Neural cell (in vitro differentiated cells): Measurements from ENCODE around the gene ABHD5. TPM values are rescaled to one million over a fixed set of nuclear protein-coding genes. Genes with fewer than 3 reads are reported as not detected.

Source experiments
- H2AFZ ChIP-seq: fragments of 200-600, 300-800 bp; sonication (generic), shearing (Covaris generic); 2 replicates; pipeline ENCODE4 v1.6.0; 2014; ENCODE audit warnings: low read depth, mild to moderate bottlenecking, antibody characterized with exemption, low read length, moderate library complexity
- H3F3A ChIP-seq: fragments of 200-600 bp; shearing (Covaris generic); 2 replicates; pipeline ENCODE4 v1.6.1; 2016; ENCODE audit warnings: mild to moderate bottlenecking, moderate library complexity, mixed read lengths, antibody characterized with exemption, low read length; ENCODE audit not compliant: insufficient read depth, poor library complexity, severe bottlenecking
- H3K27ac ChIP-seq: fragments of 200-600, 300-800 bp; sonication (generic), shearing (Covaris generic); 2 replicates; pipeline ENCODE4 v1.5.1; 2014; ENCODE audit warnings: mild to moderate bottlenecking, low read length, moderate library complexity
- H3K27me3 ChIP-seq: fragments of 300-800, 200-600 bp; sonication (generic), shearing (Covaris generic); 2 replicates; pipeline ENCODE4 v1.6.0; 2014; ENCODE audit warnings: mild to moderate bottlenecking, low read depth, low read length, moderate library complexity; ENCODE audit not compliant: insufficient read depth
- H3K36me3 ChIP-seq: fragments of 300-800, 200-600 bp; sonication (generic), shearing (Covaris generic); 2 replicates; pipeline ENCODE4 v1.5.1; 2014; ENCODE audit warnings: mild to moderate bottlenecking, antibody characterized with exemption, low read length, moderate library complexity; ENCODE audit not compliant: insufficient read depth
- H3K4me2 ChIP-seq: fragments of 300-800, 200-600 bp; sonication (generic), shearing (Covaris generic); 2 replicates; pipeline ENCODE4 v1.6.0; 2014; ENCODE audit warnings: mild to moderate bottlenecking, low read length
- H3K4me3 ChIP-seq: fragments of 300-800, 200-600 bp; sonication (generic), shearing (Covaris generic); 2 replicates; pipeline ENCODE4 v1.5.1; 2014; ENCODE audit warnings: mild to moderate bottlenecking, low read length, moderate library complexity
- H3K79me2 ChIP-seq: fragments of 200-600 bp; shearing (Covaris generic); replicated peaks from 2 replicates; pipeline ENCODE4 v1.6.0; 2014; ENCODE audit warnings: mild to moderate bottlenecking, low read length, moderate library complexity; ENCODE audit not compliant: insufficient read depth
- H3K9ac ChIP-seq: fragments of 300-800, 200-600 bp; sonication (generic), shearing (Covaris generic); 2 replicates; pipeline ENCODE4 v1.6.1; 2016; ENCODE audit warnings: mild to moderate bottlenecking, low read length, mixed read lengths
- H3K9me2 ChIP-seq: fragments of 200-600 bp; shearing (Covaris generic); 2 replicates; pipeline ENCODE4 v1.6.1; 2016; ENCODE audit warnings: mild to moderate bottlenecking, low read length, mixed read lengths; ENCODE audit not compliant: insufficient read depth
- H3K9me3 ChIP-seq: fragments of 200-600, 300-800 bp; sonication (generic), shearing (Covaris generic); 2 replicates; pipeline ENCODE4 v1.6.1; 2016; ENCODE audit warnings: mild to moderate bottlenecking, mixed run types, low read length, moderate library complexity, mixed read lengths
- H4K20me1 ChIP-seq: fragments of 200-600 bp; shearing (Covaris generic); 2 replicates; pipeline ENCODE4 v1.6.1; 2016; ENCODE audit warnings: mild to moderate bottlenecking, mixed run types; ENCODE audit not compliant: insufficient read depth
- EP300 ChIP-seq: fragments of 450-650 bp; conservative IDR thresholded peaks from 2 replicates; pipeline ENCODE4 v1.6.1; 2014; ENCODE audit warnings: antibody characterized with exemption, mild to moderate bottlenecking, moderate library complexity; ENCODE audit not compliant: poor library complexity, severe bottlenecking
- EZH2 ChIP-seq: fragments of 200-600, 300-800 bp; shearing (Covaris generic), sonication (generic); IDR thresholded peaks from 2 replicates; pipeline ENCODE4 v1.6.1; 2014; ENCODE audit warnings: antibody characterized with exemption, low read length, borderline replicate concordance, mild to moderate bottlenecking; ENCODE audit not compliant: insufficient read depth, poor library complexity, severe bottlenecking
- MXI1 ChIP-seq: fragments of 450-650 bp; conservative IDR thresholded peaks from 2 replicates; pipeline ENCODE4 v1.6.1; 2014; ENCODE audit warnings: antibody characterized with exemption, mild to moderate bottlenecking; ENCODE audit not compliant: poor library complexity, severe bottlenecking
- POLR2AphosphoS5 ChIP-seq: IDR thresholded peaks from 2 replicates; pipeline ENCODE4 v1.6.1; 2012
- RAD21 ChIP-seq: fragments of 450-650 bp; conservative IDR thresholded peaks from 2 replicates; pipeline ENCODE4 v1.6.1; 2014; ENCODE audit warnings: antibody characterized with exemption, mild to moderate bottlenecking, moderate library complexity
- SMC3 ChIP-seq: fragments of 450-650 bp; conservative IDR thresholded peaks from 2 replicates; pipeline ENCODE4 v1.6.1; 2014; ENCODE audit warnings: antibody characterized with exemption, mild to moderate bottlenecking, moderate library complexity; ENCODE audit not compliant: poor library complexity
- TAF1 ChIP-seq: IDR thresholded peaks from 2 replicates; pipeline ENCODE4 v1.6.1; 2012; ENCODE audit warnings: low read depth
- polyA plus RNA-seq: library from polyadenylated mRNA; depleted of rRNA; stranded (reverse); fragments of >200 nt; gene quantifications from 2 replicates; pipeline ENCODE4 v1.2.3, GENCODE V29; 2014
- TF ChIP-seq, protein P1 (sequence below): IDR thresholded peaks from 2 replicates; pipeline ENCODE4 v1.6.1; 2012; ENCODE audit warnings: borderline replicate concordance
- TF ChIP-seq, protein P2 (sequence below): fragments of 450-650 bp; IDR thresholded peaks from 2 replicates; pipeline ENCODE4 v1.5.1; 2014; ENCODE audit warnings: antibody characterized with exemption, mild to moderate bottlenecking, moderate library complexity; ENCODE audit not compliant: poor library complexity, severe bottlenecking

ABHD5 gene
- polyA plus RNA-seq, 1 donor from 2014 or later, result 26.6 TPM

DNA sequence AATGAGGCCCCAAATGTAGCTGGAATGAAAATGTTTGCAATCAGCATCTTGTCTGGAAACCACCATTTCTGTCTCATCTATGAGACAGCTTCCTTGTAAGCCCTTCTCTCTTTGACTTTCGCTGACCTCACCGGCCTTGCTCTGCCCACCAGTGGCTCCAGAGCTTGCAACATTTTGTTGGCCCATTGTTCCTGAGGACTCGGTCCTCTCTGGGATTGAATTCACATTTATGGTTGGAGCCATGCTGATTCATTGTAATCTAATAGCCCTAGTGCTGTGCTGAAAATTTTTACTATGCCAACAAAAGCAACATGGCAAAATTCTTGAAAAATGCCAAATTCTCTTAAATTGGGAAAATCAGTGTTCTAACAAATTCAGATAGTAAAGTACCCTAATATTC is 37.2 kb downstream of the ABHD5 start:
- Histone ChIP-seq H3K79me2 (no peaks in the 10 kb centered on the region), H3K9me3 (no peaks in the 10 kb centered on the region), H3K4me3 (no peak overlapping the region), H3K36me3 (no peaks in the 10 kb centered on the region), H3K9me2 (no peaks in the 10 kb centered on the region), H3K9ac (no peak overlapping the region), H2AFZ (no peak overlapping the region), H3K27me3 (no peaks in the 10 kb centered on the region), H3K27ac (no peak overlapping the region), H3F3A (no peaks in the 10 kb centered on the region), H3K4me2 (no peak overlapping the region), H4K20me1 (no peaks in the 10 kb centered on the region)
- TF ChIP-seq EZH2, result no peak
- TF ChIP-seq, protein P1, sequence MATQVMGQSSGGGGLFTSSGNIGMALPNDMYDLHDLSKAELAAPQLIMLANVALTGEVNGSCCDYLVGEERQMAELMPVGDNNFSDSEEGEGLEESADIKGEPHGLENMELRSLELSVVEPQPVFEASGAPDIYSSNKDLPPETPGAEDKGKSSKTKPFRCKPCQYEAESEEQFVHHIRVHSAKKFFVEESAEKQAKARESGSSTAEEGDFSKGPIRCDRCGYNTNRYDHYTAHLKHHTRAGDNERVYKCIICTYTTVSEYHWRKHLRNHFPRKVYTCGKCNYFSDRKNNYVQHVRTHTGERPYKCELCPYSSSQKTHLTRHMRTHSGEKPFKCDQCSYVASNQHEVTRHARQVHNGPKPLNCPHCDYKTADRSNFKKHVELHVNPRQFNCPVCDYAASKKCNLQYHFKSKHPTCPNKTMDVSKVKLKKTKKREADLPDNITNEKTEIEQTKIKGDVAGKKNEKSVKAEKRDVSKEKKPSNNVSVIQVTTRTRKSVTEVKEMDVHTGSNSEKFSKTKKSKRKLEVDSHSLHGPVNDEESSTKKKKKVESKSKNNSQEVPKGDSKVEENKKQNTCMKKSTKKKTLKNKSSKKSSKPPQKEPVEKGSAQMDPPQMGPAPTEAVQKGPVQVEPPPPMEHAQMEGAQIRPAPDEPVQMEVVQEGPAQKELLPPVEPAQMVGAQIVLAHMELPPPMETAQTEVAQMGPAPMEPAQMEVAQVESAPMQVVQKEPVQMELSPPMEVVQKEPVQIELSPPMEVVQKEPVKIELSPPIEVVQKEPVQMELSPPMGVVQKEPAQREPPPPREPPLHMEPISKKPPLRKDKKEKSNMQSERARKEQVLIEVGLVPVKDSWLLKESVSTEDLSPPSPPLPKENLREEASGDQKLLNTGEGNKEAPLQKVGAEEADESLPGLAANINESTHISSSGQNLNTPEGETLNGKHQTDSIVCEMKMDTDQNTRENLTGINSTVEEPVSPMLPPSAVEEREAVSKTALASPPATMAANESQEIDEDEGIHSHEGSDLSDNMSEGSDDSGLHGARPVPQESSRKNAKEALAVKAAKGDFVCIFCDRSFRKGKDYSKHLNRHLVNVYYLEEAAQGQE, result no peak
- no peak for TF ChIP-seq TAF1
- no peak for TF ChIP-seq EP300
- no peak for TF ChIP-seq POLR2AphosphoS5
- TF ChIP-seq, protein P2, sequence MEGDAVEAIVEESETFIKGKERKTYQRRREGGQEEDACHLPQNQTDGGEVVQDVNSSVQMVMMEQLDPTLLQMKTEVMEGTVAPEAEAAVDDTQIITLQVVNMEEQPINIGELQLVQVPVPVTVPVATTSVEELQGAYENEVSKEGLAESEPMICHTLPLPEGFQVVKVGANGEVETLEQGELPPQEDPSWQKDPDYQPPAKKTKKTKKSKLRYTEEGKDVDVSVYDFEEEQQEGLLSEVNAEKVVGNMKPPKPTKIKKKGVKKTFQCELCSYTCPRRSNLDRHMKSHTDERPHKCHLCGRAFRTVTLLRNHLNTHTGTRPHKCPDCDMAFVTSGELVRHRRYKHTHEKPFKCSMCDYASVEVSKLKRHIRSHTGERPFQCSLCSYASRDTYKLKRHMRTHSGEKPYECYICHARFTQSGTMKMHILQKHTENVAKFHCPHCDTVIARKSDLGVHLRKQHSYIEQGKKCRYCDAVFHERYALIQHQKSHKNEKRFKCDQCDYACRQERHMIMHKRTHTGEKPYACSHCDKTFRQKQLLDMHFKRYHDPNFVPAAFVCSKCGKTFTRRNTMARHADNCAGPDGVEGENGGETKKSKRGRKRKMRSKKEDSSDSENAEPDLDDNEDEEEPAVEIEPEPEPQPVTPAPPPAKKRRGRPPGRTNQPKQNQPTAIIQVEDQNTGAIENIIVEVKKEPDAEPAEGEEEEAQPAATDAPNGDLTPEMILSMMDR, result no peak
- TF ChIP-seq SMC3, result no peak
- no peak for TF ChIP-seq MXI1
- TF ChIP-seq RAD21, result no peak

GRCh38 chr3:43728476-43728875 is 37.7 kb downstream of the ABHD5 start:
- Histone ChIP-seq H3K9me2 (no peaks in the 10 kb centered on the region), H3K4me2 (no peak overlapping the region), H3K27me3 (no peaks in the 10 kb centered on the region), H3K9me3 (no peaks in the 10 kb centered on the region), H3F3A (no peaks in the 10 kb centered on the region), H4K20me1 (no peaks in the 10 kb centered on the region), H3K9ac (no peak overlapping the region), H3K4me3 (no peak overlapping the region), H2AFZ (no peak overlapping the region), H3K79me2 (no peaks in the 10 kb centered on the region), H3K36me3 (no peaks in the 10 kb centered on the region), H3K27ac (no peak overlapping the region)
- TF ChIP-seq SMC3, result no peak
- TF ChIP-seq EZH2, result no peak
- TF ChIP-seq, protein P2, result no peak
- no peak for TF ChIP-seq POLR2AphosphoS5
- no peak for TF ChIP-seq MXI1
- TF ChIP-seq, protein P1, result no peak
- no peak for TF ChIP-seq EP300
- no peak for TF ChIP-seq RAD21
- no peak for TF ChIP-seq TAF1
